ENCODE measurements around the gene TACSTD2.
A peak's percentile ranks its signal among the peaks of the same experiment; 100 is the strongest.
"Not testable (repeated sequence)": the region's sequence is repeated elsewhere in the genome, so short reads cannot be mapped to it uniquely, and the experiment has no call there.

TACSTD2 gene

DNA sequence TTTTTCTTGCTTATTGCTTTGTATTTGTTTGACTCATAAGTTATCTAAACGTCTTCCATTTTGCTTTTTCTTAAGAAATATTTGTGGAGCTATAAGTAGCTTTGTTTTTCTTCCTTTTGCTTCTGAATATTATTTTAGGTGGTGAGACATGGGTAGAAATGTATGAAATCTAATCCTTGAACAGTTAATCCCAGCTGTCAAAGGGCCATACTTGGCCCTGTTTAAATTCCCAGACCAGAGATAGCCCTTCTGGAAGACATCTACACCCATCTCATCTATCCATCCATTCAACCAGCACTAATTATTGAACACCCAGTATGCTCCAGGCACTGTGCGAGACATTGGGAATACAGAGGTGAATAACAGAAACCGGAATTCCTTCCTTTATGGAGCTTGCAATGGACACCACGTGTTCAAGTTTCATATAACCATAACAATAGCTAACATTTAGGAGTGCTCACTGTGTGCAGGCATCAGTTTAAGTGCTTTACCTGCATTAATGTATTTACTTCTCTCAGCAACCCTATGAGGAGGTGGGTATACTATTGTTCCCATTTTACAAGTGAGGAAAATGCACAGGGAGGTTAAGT is 8.7 kb downstream of the TACSTD2 start:
- no peak for DNase-seq (ENCODE audit: low read depth in 2 of 3, low spot score in 1 of 3)

DNA sequence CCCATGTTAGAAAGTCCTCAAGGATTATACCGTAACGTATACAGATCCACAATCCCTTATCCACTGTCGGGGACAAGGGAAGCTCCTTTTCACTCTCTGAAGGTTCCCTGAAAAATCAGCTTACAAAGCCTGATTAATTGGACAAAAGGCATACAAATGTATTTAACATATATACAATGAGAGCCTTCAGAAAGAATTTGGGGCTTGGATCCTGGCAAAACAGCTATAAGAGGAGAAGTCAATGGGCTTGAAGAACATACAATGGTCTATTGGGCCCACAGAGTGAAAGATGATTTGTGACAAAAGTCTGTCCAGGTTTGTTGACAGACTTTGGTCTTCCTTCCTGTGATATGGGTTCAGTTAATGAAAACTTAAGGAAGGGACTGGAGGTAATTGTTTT is 10.7 kb downstream of the TACSTD2 start:
- no peak for DNase-seq (ENCODE audit: low read depth in 2 of 3, low spot score in 1 of 3)

DNA sequence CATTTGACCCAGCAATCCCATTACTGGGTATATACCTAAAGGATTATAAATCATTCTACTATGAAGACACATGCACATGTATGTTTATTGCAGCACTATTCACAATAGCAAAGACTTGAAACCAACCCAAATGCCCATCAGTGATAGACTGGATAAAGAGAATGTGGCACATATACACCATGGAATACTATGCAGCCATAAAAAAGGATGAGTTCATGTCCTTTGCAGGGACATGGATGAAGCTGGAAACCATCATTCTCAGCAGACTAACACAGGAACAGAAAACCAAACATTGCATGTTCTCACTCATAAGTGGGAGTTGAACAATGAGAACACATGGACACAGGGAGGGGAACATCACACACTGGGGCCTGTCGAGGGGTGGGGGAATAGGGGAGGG is 13.3 kb downstream of the TACSTD2 start:
- not testable (repeated sequence) for DNase-seq (ENCODE audit: low read depth in 2 of 3, low spot score in 1 of 3)

DNA sequence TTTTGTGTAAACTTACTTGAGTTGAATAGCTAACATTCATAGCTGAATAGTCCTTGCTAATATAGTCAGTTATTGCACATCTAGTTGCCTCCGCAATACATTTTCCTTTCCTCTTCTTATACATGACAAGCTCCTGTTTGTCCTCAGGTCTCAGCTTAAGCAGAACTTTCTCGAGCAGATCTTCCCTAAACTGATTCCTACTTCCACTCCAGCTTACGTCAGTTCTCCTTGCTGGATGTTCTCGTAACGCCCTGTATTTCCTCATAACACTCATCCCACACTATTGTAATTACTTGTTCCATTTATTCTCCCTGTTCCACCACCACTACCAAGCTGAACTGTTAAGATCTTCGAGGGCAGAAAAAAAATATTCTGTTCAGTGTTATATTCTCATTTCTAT is 15.4 kb downstream of the TACSTD2 start:
- DNase-seq (ENCODE audit: low read depth in 2 of 3, low spot score in 1 of 3) = no peak

DNA sequence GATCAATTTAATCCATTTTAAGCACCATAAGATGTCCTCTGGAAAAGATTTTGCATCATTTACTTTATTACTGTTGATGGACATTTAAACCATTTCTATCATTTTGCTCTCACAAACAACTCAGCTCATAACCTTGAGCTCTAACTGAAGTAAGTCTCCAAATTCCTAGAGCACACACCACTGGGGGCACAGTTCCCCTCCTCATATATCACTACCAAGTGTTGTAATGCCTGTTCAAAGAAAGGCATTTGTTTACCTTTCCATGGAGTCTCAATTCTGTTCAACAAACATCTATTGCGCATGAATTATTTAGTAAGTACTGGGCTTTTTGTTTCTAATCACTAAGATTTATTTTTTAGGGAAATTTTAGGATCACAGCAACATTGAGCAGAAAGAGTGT is 21.7 kb downstream of the TACSTD2 start:
- no peak for DNase-seq (ENCODE audit: low read depth in 2 of 3, low spot score in 1 of 3)

DNA sequence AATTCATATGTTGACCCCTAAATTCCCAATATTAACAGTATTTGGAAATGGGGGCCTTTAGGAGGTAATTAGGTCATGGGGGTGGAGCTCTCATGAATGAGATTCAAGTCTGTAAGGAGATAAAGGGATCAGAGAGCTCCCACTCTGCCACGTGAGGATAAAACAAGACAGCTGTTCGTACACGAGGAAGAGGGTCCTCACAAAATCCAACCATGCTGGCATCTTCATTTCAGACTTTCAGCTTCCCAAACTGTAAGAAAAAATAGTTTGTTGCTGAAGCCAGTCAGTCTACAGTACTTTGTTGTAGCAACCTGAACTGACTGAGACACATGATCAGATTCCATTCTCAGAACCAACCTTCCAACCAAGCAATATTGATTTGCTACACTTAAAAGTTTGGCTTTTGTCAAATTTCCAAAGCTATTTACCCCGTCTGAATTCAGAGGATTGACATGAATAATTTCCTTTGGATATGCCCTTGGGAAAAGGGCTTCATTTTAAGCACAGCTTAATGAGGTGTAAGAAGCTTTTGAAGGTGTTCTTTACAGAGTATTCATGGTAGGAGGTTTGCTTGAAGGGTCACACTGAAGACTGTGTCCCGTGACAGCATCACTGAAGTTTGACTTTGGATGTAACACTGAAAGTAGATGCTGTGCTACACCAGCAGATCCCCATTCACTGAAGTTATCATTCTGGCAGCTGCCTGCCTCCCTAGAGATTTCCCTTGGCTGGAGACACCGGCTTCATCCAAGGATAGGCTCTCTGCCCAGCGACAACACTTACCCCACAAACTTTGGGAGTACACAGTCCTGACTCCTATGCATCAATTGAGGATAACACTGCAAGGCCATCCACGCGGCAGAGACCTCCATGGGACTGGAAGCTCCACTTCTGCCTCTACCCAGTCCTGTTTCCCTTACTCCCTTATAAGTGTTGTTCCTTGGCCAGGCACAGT is 25.6 kb downstream of the TACSTD2 start:
- DNase-seq (ENCODE audit: low read depth in 2 of 3, low spot score in 1 of 3) = no peak

DNA sequence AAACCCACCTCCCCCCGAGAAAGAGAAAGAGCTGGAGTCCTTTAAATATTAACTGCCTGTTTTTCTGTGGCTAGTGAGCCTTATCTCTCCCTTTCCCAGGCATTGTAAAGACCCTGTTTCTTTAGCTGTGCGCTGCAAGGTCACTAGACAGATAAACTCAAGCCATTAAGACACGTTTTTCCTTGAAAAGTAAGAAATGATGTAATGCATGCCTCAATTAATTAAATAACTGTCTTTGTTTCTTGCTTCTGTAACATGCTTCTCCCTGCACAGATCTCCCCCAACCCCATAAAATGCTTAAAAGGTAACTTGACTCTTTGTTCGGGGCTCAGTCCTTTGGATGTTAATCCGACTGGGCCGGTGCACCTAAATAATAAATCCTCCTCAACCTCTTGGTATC is 27.8 kb downstream of the TACSTD2 start:
- DNase-seq (ENCODE audit: low read depth in 2 of 3, low spot score in 1 of 3) = not testable (repeated sequence)

DNA sequence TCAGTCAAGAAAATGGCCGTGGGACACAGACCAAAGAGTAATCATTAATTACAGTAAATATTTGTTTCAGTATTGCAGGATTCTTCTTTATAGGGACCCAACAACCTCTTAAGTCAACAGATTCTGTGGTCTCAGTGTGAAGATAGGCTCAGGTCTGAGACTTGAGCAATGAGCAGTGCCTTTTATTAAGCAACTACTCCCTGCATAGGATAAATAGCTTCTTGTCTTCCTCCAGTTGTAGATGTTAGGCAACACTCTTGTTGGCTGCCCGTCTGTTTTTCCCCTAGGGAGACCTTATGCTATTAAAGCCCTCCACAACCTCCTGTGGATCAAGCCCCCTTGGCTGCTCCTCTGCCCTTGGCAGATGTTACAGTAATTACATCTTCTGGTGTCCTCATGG is 28.7 kb downstream of the TACSTD2 start:
- no peak for DNase-seq (ENCODE audit: low read depth in 2 of 3, low spot score in 1 of 3)

DNA sequence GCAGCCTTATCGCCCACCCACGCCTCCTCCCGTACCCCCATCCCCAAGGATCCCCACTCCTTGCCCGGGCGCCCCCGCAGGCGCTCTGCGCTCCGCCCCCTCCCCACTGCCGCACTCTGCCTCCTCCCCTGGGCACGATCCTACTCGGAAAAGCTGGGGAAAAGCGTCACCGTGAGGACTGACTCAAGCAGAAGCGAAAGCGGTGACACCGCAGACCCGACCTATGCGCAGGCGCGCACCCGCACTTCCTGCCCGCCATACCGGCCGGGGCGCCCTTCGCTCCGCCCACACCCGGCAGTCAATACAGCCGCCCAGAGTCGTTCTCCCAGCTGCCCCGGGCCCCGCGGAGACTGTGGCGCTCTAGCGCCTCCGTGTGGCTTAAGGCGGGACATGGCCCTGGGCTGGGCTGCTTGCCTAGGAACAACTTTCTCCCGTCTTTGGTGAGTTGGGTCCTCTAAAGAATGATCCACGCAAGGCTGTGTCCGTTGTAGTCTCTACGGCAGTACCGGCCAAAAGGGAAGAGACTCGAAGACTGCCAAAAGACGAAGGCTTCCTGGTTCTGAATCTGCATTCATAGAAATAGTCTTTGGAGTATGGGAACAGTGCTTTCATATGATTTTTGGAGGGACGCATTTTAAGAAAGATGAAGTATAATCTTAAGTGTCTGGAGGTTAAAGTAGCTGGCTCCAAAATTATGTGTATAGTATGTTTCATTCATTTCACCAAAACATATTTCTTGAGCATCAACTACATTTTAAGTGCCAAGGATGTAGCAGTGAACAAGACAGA is 30.3 kb downstream of the TACSTD2 start, which contains the start of gene OMA1:
OMA1 (minus strand) TSS at position 207 of the 789 bp plus-strand sequence. CDS start 7,432 bp downstream, outside the sequence.
- DNase-seq (ENCODE audit: low read depth in 2 of 3, low spot score in 1 of 3) = peak; percentile 95 to 97 (median 96)

DNA sequence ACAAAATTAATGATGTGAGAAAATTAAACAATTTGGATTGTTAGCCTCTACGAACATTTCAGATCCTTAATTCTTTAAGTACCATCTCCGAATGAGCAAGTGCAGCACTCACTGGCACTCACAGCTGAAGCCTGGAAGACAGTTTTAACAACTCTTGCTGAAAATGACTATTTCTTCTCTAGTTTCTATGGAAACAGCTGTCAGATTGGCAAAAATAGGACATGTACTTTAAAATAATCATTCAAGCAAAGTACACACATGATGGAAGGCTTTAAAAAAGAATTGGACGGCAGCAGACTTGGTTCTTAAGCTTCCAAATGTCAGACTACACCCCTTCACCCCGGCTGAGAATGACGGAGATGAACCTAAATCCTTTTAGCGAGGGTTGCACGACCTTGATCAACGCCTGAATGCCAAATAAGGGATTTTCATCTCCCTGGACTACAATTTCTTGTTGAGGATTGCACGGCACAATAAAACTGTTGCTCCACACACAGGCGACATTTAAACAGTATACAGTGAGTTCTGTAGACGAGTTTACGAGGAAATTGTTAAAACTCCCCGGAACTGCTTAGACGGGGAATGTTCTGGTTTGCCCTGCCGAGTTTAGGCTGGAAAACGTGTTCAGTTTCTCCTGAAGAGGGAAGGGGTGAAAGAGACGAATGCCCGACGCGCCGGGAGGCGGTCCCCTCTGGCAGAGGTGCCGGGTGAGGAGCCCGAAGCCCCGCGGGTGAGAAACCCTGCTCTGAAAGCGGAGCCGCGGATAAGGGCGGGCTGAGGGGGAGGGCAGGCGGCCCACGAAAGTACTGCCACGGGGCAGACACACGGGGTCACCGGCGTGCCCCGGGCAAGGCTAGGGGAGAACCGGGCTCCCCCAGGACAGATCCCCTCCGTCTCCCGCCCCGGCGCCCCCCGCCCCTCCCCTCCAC is 31.2 kb downstream of the TACSTD2 start:
- DNase-seq (ENCODE audit: low read depth in 2 of 3, low spot score in 1 of 3) = peak; percentile 45 to 70 (median 63)

DNA sequence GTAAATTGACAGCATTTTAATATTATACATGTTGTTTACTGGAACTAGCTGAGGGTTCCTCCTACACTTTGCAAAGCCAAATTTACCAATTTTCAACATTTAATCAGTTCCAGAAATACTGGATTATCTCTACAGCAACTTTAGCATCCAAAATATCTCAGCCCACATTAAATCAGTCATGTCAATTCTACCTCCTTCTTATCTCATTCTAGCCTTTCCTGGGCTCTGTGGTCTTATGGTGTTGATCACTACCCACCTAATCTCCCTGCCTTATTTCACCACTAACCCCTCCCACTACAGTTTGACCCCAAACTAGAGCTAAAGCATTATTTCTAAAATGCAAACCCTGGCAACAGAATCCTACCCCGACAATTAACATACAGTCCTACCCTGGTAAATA is 33.8 kb downstream of the TACSTD2 start:
- DNase-seq (ENCODE audit: low read depth in 2 of 3, low spot score in 1 of 3) = no peak

DNA sequence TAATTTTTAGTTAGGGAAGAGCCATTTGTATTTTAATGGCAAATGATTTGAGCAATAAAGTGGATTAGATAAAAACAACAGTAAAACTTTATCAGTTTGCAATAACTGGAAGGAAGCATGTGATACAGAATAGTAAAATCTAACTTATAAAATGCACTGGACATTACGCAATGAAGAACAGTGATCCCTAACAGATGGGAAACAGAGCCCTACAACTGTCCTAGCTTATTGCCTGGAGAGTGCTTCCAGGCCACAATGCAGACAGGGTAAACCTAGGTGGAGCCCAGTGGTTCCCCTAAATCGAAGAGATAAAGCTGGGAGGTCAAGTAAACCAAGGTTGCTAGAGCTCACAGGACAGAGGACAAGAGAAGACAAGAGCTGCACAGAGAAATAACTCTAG is 37.5 kb downstream of the TACSTD2 start:
- no peak for DNase-seq (ENCODE audit: low read depth in 2 of 3, low spot score in 1 of 3)

DNA sequence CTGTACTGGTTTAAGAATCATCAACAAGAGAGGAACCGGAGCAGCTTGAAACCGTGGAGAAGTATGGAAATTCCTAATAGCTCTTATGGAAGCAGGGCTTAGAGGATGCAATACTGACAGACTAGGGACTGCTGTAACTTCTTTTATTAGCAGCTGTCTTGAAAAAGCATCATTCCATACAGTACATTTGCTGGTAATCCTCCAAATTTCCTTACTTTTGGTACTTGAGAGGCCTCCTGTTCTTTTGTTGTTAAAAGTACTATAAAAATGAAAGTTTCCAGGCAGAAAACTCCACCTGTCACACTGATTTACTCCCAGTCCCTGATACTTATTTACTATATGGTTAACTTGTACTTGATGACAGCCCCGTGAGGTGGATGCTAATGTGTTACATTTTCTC is 38.2 kb downstream of the TACSTD2 start:
- no peak for DNase-seq (ENCODE audit: low read depth in 2 of 3, low spot score in 1 of 3)

DNA sequence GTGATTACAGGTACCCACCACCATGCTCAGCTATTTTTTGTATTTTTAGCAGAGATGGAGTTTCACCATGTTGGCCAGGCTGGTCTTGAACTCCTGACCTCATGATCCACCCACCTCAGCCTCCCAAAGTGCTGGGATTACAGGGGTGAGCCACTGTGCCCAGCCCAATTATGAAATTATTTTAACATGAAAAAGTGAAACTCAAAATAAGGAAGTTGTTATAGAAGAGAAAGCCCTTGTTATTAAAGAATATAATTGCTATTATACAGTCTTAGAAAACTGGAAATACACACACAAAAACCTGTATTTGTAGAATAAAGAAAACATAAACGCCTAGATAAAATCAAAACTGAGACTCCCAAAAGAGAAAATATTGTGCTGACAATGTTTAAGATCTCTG is 45.2 kb downstream of the TACSTD2 start:
- not testable (repeated sequence) for DNase-seq (ENCODE audit: low read depth in 2 of 3, low spot score in 1 of 3)

DNA sequence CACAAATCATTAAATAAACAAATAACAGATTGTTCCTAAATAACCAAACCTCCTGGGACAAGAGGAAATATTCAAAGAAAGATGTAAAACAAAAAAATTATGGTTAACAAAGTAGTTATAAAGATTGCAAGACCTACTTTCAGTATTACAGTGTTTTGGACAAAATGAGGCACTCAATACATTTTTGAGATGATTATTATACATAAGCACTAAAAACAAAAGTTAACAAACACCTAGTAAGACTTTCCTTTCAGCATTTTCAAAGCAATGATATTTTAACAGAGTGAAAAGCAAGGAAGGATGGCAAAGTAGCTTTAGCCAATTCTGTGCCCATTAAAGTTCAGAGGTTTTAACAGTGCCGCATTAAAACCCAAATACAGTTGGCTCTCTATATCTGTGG is 47.8 kb downstream of the TACSTD2 start:
- no peak for DNase-seq (ENCODE audit: low read depth in 2 of 3, low spot score in 1 of 3)

DNA sequence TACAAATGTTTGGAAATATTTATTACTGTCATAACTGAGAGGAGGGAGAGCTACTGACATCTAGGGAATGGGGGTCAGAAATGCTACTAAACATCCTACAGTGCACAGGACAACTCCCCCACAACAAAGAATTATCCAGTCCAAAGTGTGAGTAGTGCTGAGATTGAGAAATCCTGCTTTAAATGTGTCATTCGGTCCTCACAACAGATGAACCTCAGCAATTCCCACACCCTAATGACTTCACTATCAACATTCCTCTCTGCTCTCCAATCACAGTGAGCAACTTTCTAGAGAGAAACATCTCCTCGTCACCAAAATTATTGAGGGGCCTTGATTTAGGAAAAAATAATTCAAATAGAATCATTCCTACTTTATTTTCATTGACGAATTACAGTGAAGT is 48.5 kb downstream of the TACSTD2 start:
- DNase-seq (ENCODE audit: low read depth in 2 of 3, low spot score in 1 of 3) = no peak
